ENCODE data around the gene RBFA. TPM values are rescaled to one million over a fixed set of nuclear protein-coding genes. Genes with fewer than 3 reads are reported as not detected.

RBFA gene
- total RNA-seq, 2 donors from 2014 or later: 21.7 to 37.5 TPM

- Histone ChIP-seq H3K9me3 (no peaks in the 10 kb centered on the region), H3K36me3 (no peaks in the 10 kb centered on the region), H3K4me1 (ENCODE audit: control insufficient read depth in 1 of 2, low read depth in 2 of 2) (no peaks in the 10 kb centered on the region), H3K4me3 (no peak overlapping the region), H3K27ac (no peak overlapping the region), H3K27me3 (replicated peaks; ENCODE audit: insufficient read depth) (no peaks in the 10 kb centered on the region)
- TF ChIP-seq CTCF (IDR thresholded peaks at IDR 0.05): no peak
- ATAC-seq (ENCODE audit: insufficient number of reproducible peaks, low FRiP score, low read depth): no peak
- DNase-seq (ENCODE audit: low spot score): no peak
Observed at GRCh38 chr18:80065705-80066104, 31.5 kb downstream of the RBFA start.

- DNase-seq (ENCODE audit: low spot score) (no peak), ATAC-seq (ENCODE audit: insufficient number of reproducible peaks, low FRiP score, low read depth) (no peak)
- H3K36me3 ChIP-seq: no peaks in the 10 kb centered on the region
- no peaks in the 10 kb centered on the region for H3K27me3 ChIP-seq (replicated peaks; ENCODE audit: insufficient read depth)
- H3K27ac ChIP-seq: no peak overlapping the region
- H3K9me3 ChIP-seq: no peaks in the 10 kb centered on the region
- no peak overlapping the region for H3K4me3 ChIP-seq
- no peak for TF ChIP-seq CTCF (IDR thresholded peaks at IDR 0.05)
- no peaks in the 10 kb centered on the region for H3K4me1 ChIP-seq (ENCODE audit: control insufficient read depth in 1 of 2, low read depth in 2 of 2)
Observed at GRCh38 chr18:80067321-80067720, 33.1 kb downstream of the RBFA start.

- no peak for TF ChIP-seq CTCF (IDR thresholded peaks at IDR 0.05)
- H3K4me1 ChIP-seq (ENCODE audit: control insufficient read depth in 1 of 2, low read depth in 2 of 2): no peaks in the 10 kb centered on the region
Observed at GRCh38 chr18:80067897-80068296, 33.7 kb downstream of the RBFA start.

GRCh38 chr18:80068571-80069272 lies 34.5 kb downstream of the RBFA start:
- H3K4me3 ChIP-seq: no peak overlapping the region
- DNase-seq (ENCODE audit: low spot score) (no peak), ATAC-seq (ENCODE audit: insufficient number of reproducible peaks, low FRiP score, low read depth) (no peak)
- no peak for TF ChIP-seq CTCF (IDR thresholded peaks at IDR 0.05)
- no peaks in the 10 kb centered on the region for H3K4me1 ChIP-seq (ENCODE audit: control insufficient read depth in 1 of 2, low read depth in 2 of 2)
- no peak overlapping the region for H3K27ac ChIP-seq
- H3K36me3 ChIP-seq: no peaks in the 10 kb centered on the region
- no peaks in the 10 kb centered on the region for H3K9me3 ChIP-seq
- H3K27me3 ChIP-seq (replicated peaks; ENCODE audit: insufficient read depth): no peaks in the 10 kb centered on the region

More at GRCh38 chr18:80067897-80068296, 33.7 kb downstream of the RBFA start:
- no peak for DNase-seq (ENCODE audit: low spot score)
- Histone ChIP-seq H3K27me3 (replicated peaks; ENCODE audit: insufficient read depth) (no peaks in the 10 kb centered on the region), H3K36me3 (no peaks in the 10 kb centered on the region), H3K4me3 (no peak overlapping the region), H3K9me3 (no peaks in the 10 kb centered on the region), H3K27ac (no peak overlapping the region)
- no peak for ATAC-seq (ENCODE audit: insufficient number of reproducible peaks, low FRiP score, low read depth)

- H3K27me3 ChIP-seq (replicated peaks; ENCODE audit: insufficient read depth): no peaks in the 10 kb centered on the region
- H3K36me3 ChIP-seq: no peaks in the 10 kb centered on the region
- ATAC-seq (ENCODE audit: insufficient number of reproducible peaks, low FRiP score, low read depth) (no peak), DNase-seq (ENCODE audit: low spot score) (no peak)
- H3K4me1 ChIP-seq (ENCODE audit: control insufficient read depth in 1 of 2, low read depth in 2 of 2): no peaks in the 10 kb centered on the region
- no peaks in the 10 kb centered on the region for H3K9me3 ChIP-seq
- TF ChIP-seq CTCF (IDR thresholded peaks at IDR 0.05): no peak
- H3K4me3 ChIP-seq: no peak overlapping the region
- H3K27ac ChIP-seq: no peak overlapping the region
Observed at GRCh38 chr18:80070825-80071224, 36.6 kb downstream of the RBFA start.
